Mucosa of stomach (tissue), 1 donor: ENCODE measurements around the gene GRPR.

Source experiments
- H3K27me3 ChIP-seq: one replicate; pipeline ENCODE4 v1.7.0; 2013; ENCODE audit warnings: mild to moderate bottlenecking, low read length; ENCODE audit not compliant: control insufficient read depth, insufficient read depth
- H3K36me3 ChIP-seq: one replicate; pipeline ENCODE4 v1.7.0; 2013; ENCODE audit warnings: low read length; ENCODE audit not compliant: control insufficient read depth, insufficient read depth
- H3K4me1 ChIP-seq: one replicate; pipeline ENCODE4 v1.7.0; 2013; ENCODE audit warnings: mild to moderate bottlenecking, low read length; ENCODE audit not compliant: control insufficient read depth, insufficient read depth
- H3K4me3 ChIP-seq: one replicate; pipeline ENCODE4 v1.7.0; 2013; ENCODE audit warnings: low read length
- H3K9ac ChIP-seq: one replicate; pipeline ENCODE4 v1.7.0; 2013; ENCODE audit warnings: mild to moderate bottlenecking, low read length, moderate library complexity
- H3K9me3 ChIP-seq: one replicate; pipeline ENCODE4 v1.7.0; 2013; ENCODE audit warnings: mild to moderate bottlenecking, low read length, moderate library complexity; ENCODE audit not compliant: control insufficient read depth
- donor health status: Pancreatic carcinoma.

GRPR gene

GRCh38 chrX:16113978-16114565, 9.3 kb upstream of the GRPR start:
- no peaks in the 10 kb centered on the region for H3K4me1 ChIP-seq
- no peak overlapping the region for H3K4me3 ChIP-seq
- H3K9me3 ChIP-seq = no peaks in the 10 kb centered on the region
- no peaks in the 10 kb centered on the region for H3K27me3 ChIP-seq
- H3K36me3 ChIP-seq = no peaks in the 10 kb centered on the region
- no peak overlapping the region for H3K9ac ChIP-seq

GRCh38 chrX:16114611-16115010, 8.8 kb upstream of the GRPR start:
- Histone ChIP-seq H3K9ac (no peak overlapping the region), H3K4me1 (no peaks in the 10 kb centered on the region), H3K36me3 (no peaks in the 10 kb centered on the region), H3K9me3 (no peaks in the 10 kb centered on the region), H3K4me3 (no peak overlapping the region), H3K27me3 (no peaks in the 10 kb centered on the region)

GRCh38 chrX:16119353-16120220, 3.8 kb upstream of the GRPR start:
- H3K9me3 ChIP-seq = no peaks in the 10 kb centered on the region
- H3K4me1 ChIP-seq = no peaks in the 10 kb centered on the region
- H3K27me3 ChIP-seq = peaks cover 4% of the 10 kb centered on the region
- no peak overlapping the region for H3K9ac ChIP-seq
- H3K4me3 ChIP-seq = no peak overlapping the region
- H3K36me3 ChIP-seq = no peaks in the 10 kb centered on the region

- Histone ChIP-seq H3K4me1 (no peaks in the 10 kb centered on the region), H3K4me3 (no peak overlapping the region), H3K9ac (no peak overlapping the region), H3K36me3 (no peaks in the 10 kb centered on the region), H3K27me3 (peaks cover 4% of the 10 kb centered on the region), H3K9me3 (no peaks in the 10 kb centered on the region)
Observed at GRCh38 chrX:16120431-16120830, 2.9 kb upstream of the GRPR start.

DNA sequence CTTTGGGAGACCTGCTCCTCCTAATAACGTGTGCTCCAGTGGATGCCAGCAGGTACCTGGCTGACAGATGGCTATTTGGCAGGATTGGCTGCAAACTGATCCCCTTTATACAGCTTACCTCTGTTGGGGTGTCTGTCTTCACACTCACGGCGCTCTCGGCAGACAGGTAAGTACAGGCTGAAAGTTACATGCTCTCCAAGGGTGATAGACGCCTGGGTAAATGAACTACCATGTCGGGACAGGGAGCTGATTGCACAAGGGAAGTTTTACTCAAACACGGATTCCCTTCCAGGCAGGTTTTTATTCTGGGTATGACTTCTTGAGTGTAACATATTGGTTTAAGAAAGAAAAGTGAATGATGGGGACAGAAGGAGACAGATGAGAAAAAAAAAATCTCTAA, 836 bp downstream of the GRPR start:
- Histone ChIP-seq H3K4me1 (no peaks in the 10 kb centered on the region), H3K27me3 (peaks cover 4% of the 10 kb centered on the region), H3K36me3 (no peaks in the 10 kb centered on the region), H3K4me3 (no peak overlapping the region), H3K9ac (no peak overlapping the region), H3K9me3 (no peaks in the 10 kb centered on the region)

DNA sequence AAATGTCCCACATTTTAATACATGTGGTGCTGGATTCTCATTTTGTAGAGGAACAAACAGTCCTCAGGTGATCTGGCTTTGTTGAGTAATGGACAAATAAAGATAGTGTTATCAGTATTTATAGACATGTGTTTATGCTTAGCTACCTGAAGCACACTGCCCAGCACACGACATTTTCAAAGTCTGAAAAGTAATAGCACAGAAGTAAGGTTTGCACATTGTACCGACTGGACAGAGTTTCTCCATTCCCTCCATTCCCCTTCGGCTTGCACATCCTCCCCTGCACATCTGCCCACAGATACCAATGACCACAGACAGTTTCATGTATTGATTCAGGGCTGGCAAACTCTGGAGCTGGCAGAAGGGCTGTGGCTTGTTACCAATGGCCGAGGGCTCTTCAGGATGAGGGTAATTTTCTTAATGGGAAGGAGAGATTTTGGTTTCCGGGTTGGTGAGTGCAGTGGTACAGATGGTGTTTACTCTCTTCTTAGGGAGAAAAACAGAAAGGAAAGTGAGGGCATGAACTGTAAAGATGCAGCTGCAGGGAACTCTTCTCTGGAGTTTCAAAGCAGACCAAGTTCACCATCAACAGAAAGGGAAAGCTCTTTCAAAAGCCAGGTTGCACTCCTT, 2.3 kb downstream of the GRPR start:
- Histone ChIP-seq H3K4me3 (no peak overlapping the region), H3K36me3 (no peaks in the 10 kb centered on the region), H3K9me3 (no peaks in the 10 kb centered on the region), H3K27me3 (peaks cover 4% of the 10 kb centered on the region), H3K4me1 (no peaks in the 10 kb centered on the region), H3K9ac (no peak overlapping the region)

GRCh38 chrX:16130707-16131106, 7.3 kb downstream of the GRPR start:
- Histone ChIP-seq H3K4me1 (no peaks in the 10 kb centered on the region), H3K9me3 (no peaks in the 10 kb centered on the region), H3K36me3 (no peaks in the 10 kb centered on the region), H3K9ac (no peak overlapping the region), H3K27me3 (no peaks in the 10 kb centered on the region), H3K4me3 (no peak overlapping the region)

GRCh38 chrX:16134936-16135335, 11.6 kb downstream of the GRPR start:
- Histone ChIP-seq H3K4me3 (no peak overlapping the region), H3K9ac (no peak overlapping the region), H3K4me1 (no peaks in the 10 kb centered on the region), H3K9me3 (no peaks in the 10 kb centered on the region), H3K27me3 (no peaks in the 10 kb centered on the region), H3K36me3 (no peaks in the 10 kb centered on the region)

- no peaks in the 10 kb centered on the region for H3K36me3 ChIP-seq
- H3K9ac ChIP-seq = no peak overlapping the region
- H3K9me3 ChIP-seq = no peaks in the 10 kb centered on the region
- no peaks in the 10 kb centered on the region for H3K27me3 ChIP-seq
- no peak overlapping the region for H3K4me3 ChIP-seq
- no peaks in the 10 kb centered on the region for H3K4me1 ChIP-seq
Observed at GRCh38 chrX:16136080-16136479, 12.7 kb downstream of the GRPR start.

GRCh38 chrX:16137416-16138107, 14.2 kb downstream of the GRPR start:
- no peak overlapping the region for H3K9ac ChIP-seq
- no peaks in the 10 kb centered on the region for H3K36me3 ChIP-seq
- H3K27me3 ChIP-seq = no peaks in the 10 kb centered on the region
- H3K9me3 ChIP-seq = no peaks in the 10 kb centered on the region
- no peaks in the 10 kb centered on the region for H3K4me1 ChIP-seq
- no peak overlapping the region for H3K4me3 ChIP-seq

GRCh38 chrX:16138108-16138427, 14.7 kb downstream of the GRPR start:
- Histone ChIP-seq H3K4me1 (no peaks in the 10 kb centered on the region), H3K27me3 (no peaks in the 10 kb centered on the region), H3K36me3 (no peaks in the 10 kb centered on the region), H3K4me3 (no peak overlapping the region), H3K9ac (no peak overlapping the region), H3K9me3 (no peaks in the 10 kb centered on the region)

DNA sequence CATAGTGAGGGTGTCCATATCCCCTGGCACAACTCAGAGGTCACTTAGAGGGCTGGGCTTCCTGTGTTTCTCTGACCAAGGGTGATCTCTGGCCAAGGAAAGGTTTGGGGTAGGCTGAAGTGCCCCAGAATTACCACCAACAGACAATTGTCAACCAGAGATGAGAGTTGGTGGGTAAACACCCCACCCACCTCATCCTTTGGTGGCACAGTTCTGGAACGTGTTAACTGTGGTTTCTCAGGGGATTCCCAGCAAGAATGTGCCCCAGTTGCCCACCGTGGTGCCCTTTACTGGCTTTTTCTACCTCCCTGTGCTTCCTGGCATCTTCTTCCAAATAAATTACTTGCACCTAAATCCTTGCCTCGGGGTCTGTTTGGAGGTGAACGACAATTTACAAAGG, 17.1 kb downstream of the GRPR start:
- H3K36me3 ChIP-seq = no peaks in the 10 kb centered on the region
- no peak overlapping the region for H3K4me3 ChIP-seq
- no peak overlapping the region for H3K9ac ChIP-seq
- H3K27me3 ChIP-seq = no peaks in the 10 kb centered on the region
- H3K4me1 ChIP-seq = no peaks in the 10 kb centered on the region
- H3K9me3 ChIP-seq = no peaks in the 10 kb centered on the region
